RWPE2 (cell line): ENCODE data around the gene PAPPA2.

Experiments
- ATAC-seq: fragments of 200-7000 bp; cut with Tn5 transposase; 3 replicates; pipeline ENCODE4 v1.9.1; 2021; ENCODE audit warnings: low read depth
- DNase-seq: peaks from one replicate; pipeline ENCODE4 v3.0.0-alpha.2; 2020; ENCODE audit warnings: low spot score
- H3K27ac ChIP-seq: fragments of 450-650 bp; 2 replicates; pipeline ENCODE4 v1.5.1; 2017; ENCODE audit warnings: mild to moderate bottlenecking; ENCODE audit not compliant: poor library complexity, severe bottlenecking
- H3K27me3 ChIP-seq: fragments of 250-450 bp; sonication (Bioruptor Pico); 2 replicates; pipeline ENCODE4 v1.5.1; 2021; ENCODE audit warnings: mild to moderate bottlenecking, moderate library complexity; ENCODE audit not compliant: insufficient read depth, poor library complexity, severe bottlenecking
- H3K36me3 ChIP-seq: fragments of 250-450 bp; sonication (Bioruptor Pico); 2 replicates; pipeline ENCODE4 v1.5.1; 2020; ENCODE audit warnings: low read depth, mild to moderate bottlenecking, moderate library complexity
- H3K4me1 ChIP-seq: fragments of 250-450 bp; sonication (Bioruptor Pico); 2 replicates; pipeline ENCODE4 v1.5.1; 2021; ENCODE audit warnings: mild to moderate bottlenecking, moderate library complexity; ENCODE audit not compliant: insufficient read depth, poor library complexity, severe bottlenecking
- H3K4me3 ChIP-seq: fragments of 250-450 bp; sonication (Bioruptor Pico); 2 replicates; pipeline ENCODE4 v1.5.1; 2021; ENCODE audit warnings: mild to moderate bottlenecking, moderate library complexity; ENCODE audit not compliant: severe bottlenecking
- H3K9me3 ChIP-seq: fragments of 250-450 bp; sonication (Bioruptor Pico); 2 replicates; pipeline ENCODE4 v1.5.1; 2021; ENCODE audit warnings: mild to moderate bottlenecking, moderate library complexity; ENCODE audit not compliant: severe bottlenecking
- TF ChIP-seq, protein P1 (sequence below): fragments of 450-650 bp; IDR thresholded peaks from one replicate; pipeline ENCODE4 v1.5.1; 2017; ENCODE audit warnings: mild to moderate bottlenecking, moderate library complexity; ENCODE audit not compliant: poor library complexity, severe bottlenecking

PAPPA2 gene

GRCh38 chr1:176515310-176515709 lies 52.3 kb downstream of the PAPPA2 start:
- H3K4me1 ChIP-seq: no peaks in the 10 kb centered on the region
- ATAC-seq: peak; percentile 90
- no peak overlapping the region for H3K27ac ChIP-seq

GRCh38 chr1:176517484-176517883 lies 54.5 kb downstream of the PAPPA2 start:
- DNase-seq (no peak), ATAC-seq (peak; percentile 77)
- Histone ChIP-seq H3K9me3 (no peaks in the 10 kb centered on the region), H3K4me3 (no peak overlapping the region), H3K27ac (no peak overlapping the region), H3K4me1 (no peaks in the 10 kb centered on the region), H3K36me3 (no peaks in the 10 kb centered on the region), H3K27me3 (no peaks in the 10 kb centered on the region)
- TF ChIP-seq, protein P1, sequence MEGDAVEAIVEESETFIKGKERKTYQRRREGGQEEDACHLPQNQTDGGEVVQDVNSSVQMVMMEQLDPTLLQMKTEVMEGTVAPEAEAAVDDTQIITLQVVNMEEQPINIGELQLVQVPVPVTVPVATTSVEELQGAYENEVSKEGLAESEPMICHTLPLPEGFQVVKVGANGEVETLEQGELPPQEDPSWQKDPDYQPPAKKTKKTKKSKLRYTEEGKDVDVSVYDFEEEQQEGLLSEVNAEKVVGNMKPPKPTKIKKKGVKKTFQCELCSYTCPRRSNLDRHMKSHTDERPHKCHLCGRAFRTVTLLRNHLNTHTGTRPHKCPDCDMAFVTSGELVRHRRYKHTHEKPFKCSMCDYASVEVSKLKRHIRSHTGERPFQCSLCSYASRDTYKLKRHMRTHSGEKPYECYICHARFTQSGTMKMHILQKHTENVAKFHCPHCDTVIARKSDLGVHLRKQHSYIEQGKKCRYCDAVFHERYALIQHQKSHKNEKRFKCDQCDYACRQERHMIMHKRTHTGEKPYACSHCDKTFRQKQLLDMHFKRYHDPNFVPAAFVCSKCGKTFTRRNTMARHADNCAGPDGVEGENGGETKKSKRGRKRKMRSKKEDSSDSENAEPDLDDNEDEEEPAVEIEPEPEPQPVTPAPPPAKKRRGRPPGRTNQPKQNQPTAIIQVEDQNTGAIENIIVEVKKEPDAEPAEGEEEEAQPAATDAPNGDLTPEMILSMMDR: no peak

More at GRCh38 chr1:176515310-176515709, 52.3 kb downstream of the PAPPA2 start:
- TF ChIP-seq, protein P1: no peak
- Histone ChIP-seq H3K4me3 (no peak overlapping the region), H3K36me3 (no peaks in the 10 kb centered on the region), H3K9me3 (no peaks in the 10 kb centered on the region), H3K27me3 (peaks cover 7% of the 10 kb centered on the region)
- no peak for DNase-seq

DNA sequence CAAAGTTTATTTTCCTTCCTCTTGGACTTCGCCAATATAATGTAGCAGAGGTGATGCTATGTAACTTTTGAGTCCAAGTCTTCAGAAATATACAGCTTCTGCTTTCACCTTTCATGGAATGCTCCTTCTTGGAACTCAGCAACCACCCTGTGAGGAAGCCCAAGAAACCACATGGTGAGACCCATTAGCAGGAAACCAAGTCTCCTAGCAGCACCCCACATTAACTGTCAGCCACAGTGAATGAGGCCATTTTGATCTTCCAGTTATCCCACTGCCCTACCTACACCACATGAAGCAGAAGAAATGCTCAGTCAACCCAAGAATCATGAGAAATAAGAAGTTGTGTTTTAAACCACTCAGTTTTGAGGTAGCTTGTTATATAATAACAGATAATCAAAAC lies 58.2 kb downstream of the PAPPA2 start:
- TF ChIP-seq, protein P1: no peak
- H3K4me1 ChIP-seq: no peaks in the 10 kb centered on the region
- no peak for DNase-seq
- H3K27me3 ChIP-seq: no peaks in the 10 kb centered on the region
- ATAC-seq: no peak
- no peaks in the 10 kb centered on the region for H3K36me3 ChIP-seq
- H3K4me3 ChIP-seq: no peak overlapping the region
- H3K9me3 ChIP-seq: no peaks in the 10 kb centered on the region
- H3K27ac ChIP-seq: no peak overlapping the region

DNA sequence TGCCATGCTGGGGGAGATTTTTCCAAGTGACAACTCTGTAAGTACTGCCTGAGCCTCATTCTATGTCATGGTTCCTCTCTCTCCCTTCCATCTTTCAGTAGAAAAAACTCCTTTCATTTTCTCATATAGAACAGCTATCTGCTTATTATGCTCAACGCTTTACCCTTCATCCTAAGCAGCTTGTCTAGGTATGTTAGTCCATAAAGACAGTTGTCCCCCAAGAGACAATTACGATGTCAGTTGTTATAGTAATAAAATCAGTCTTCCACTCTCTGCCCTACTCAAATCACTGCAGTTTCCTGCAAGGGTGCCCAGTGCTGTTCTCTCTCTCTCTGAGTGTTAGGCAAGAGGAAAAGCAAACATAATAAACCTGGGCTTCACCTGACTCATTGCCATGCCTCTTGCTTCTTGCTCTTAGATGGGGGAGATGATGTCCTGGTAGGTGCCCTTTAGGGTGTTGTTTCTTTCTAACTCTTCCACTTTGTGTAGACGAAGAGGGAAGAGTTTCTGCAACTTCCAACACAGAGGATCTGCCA lies 59.4 kb downstream of the PAPPA2 start:
- ATAC-seq (0 out of 3 replicates have a peak, but pooled peaks have one; percentile 42), DNase-seq (no peak)
- Histone ChIP-seq H3K4me1 (no peaks in the 10 kb centered on the region), H3K4me3 (no peak overlapping the region), H3K36me3 (no peaks in the 10 kb centered on the region), H3K27ac (no peak overlapping the region), H3K9me3 (no peaks in the 10 kb centered on the region), H3K27me3 (no peaks in the 10 kb centered on the region)
- TF ChIP-seq, protein P1: no peak

DNA sequence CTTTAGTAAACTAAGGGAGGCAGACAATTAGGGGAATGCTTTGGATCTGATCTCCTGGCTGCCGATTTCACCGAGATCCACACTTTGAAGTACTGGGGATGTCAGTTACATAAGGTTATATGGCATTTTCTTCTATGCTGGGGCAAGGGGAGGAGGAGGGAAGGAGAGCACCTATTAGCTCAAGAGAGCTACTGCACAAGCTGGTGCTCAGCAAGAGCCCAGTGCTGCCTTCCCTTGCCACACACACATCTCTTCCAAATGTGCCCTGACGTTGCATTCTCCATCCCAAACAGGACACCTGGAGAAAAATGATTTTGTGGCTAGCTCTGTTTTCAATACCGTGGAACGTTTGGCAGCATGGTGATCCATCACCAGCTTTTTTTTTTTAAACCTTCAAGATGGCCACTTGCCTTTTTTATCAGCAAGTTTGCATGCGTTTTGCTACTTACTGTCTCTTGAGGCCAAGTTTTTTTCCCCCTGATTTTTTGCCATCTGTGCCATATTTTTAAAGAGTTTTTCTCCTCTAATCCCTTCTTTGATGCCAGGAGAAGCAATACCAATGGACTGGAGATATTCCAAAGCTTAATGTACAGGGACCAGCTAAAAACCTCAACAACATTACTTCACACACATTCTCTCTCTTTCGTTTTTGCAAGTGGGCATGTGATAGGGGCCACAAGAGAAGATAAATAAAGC lies 66.6 kb downstream of the PAPPA2 start:
- TF ChIP-seq, protein P1: no peak
- Histone ChIP-seq H3K36me3 (no peaks in the 10 kb centered on the region), H3K9me3 (no peaks in the 10 kb centered on the region), H3K4me1 (no peaks in the 10 kb centered on the region), H3K4me3 (no peak overlapping the region), H3K27me3 (peaks cover 3% of the 10 kb centered on the region), H3K27ac (no peak overlapping the region)
- ATAC-seq: no peak
- DNase-seq: no peak
